Aorta (tissue), 5 donors: ENCODE measurements around the gene CALHM6. TPM values are rescaled to one million over a fixed set of nuclear protein-coding genes. Genes with fewer than 3 reads are reported as not detected.

Source experiments
- ATAC-seq: fragments of 200-7000 bp; cut with Tn5 transposase; one replicate; pipeline ENCODE4 v1.9.1; 2022; ENCODE audit warnings: moderate library complexity; ENCODE audit not compliant: low FRiP score
- DNase-seq, 2 donors: peaks; one replicate each; pipeline ENCODE4 v3.0.0-alpha.2; 2020
- H3K27ac ChIP-seq, 2 donors: one replicate each; pipeline ENCODE4 v1.5.1; 2013; ENCODE audit warnings: low read length in 2 of 2, mild to moderate bottlenecking in 2 of 2, moderate library complexity in 2 of 2, control low read depth in 1 of 2, inconsistent platforms in 1 of 2, low read depth in 1 of 2
- H3K27me3 ChIP-seq, 2 donors: one replicate each; pipeline ENCODE4 v1.6.1; 2013; ENCODE audit warnings: control low read depth in 1 of 2, low read length in 1 of 2, mild to moderate bottlenecking in 1 of 2, moderate library complexity in 1 of 2; ENCODE audit not compliant: insufficient read depth in 2 of 2, control insufficient read depth in 1 of 2
- H3K36me3 ChIP-seq, 2 donors: one replicate each; pipeline ENCODE4 v1.6.1; 2013; ENCODE audit warnings: control low read depth in 1 of 2, low read length in 1 of 2, mild to moderate bottlenecking in 1 of 2; ENCODE audit not compliant: insufficient read depth in 2 of 2, control insufficient read depth in 1 of 2
- H3K4me1 ChIP-seq, 2 donors: one replicate each; pipeline ENCODE4 v1.6.1; 2013; ENCODE audit warnings: low read length in 2 of 2, control low read depth in 1 of 2, mild to moderate bottlenecking in 1 of 2, moderate library complexity in 1 of 2; ENCODE audit not compliant: insufficient read depth in 2 of 2, control insufficient read depth in 1 of 2
- H3K4me3 ChIP-seq, 2 donors: one replicate each; pipeline ENCODE4 v1.5.1; 2013; ENCODE audit warnings: low read length in 2 of 2, control low read depth in 1 of 2, mild to moderate bottlenecking in 1 of 2
- H3K9me3 ChIP-seq: one replicate; pipeline ENCODE4 v1.6.1; 2013; ENCODE audit warnings: mild to moderate bottlenecking, low read length; ENCODE audit not compliant: control insufficient read depth
- WGBS, 2 donors: extraction: QIAGEN DNeasy Blood & Tissue Kit; methylation state at CpG; one replicate each; pipeline ENCODE4 v1.1.7; 2013; 5-methylcytosine and 5-hydroxymethylcytosine counted together
- intact Hi-C, 2 donors: fragments of 100-400 bp; cut with DNase I; formaldehyde crosslinking; loops; one replicate each; pipeline versions ENCODE4 v1.14.2 to v1.15.0; 2022
- polyA plus RNA-seq, 2 donors: library from polyadenylated mRNA; stranded (reverse); fragments of 200-250 nt; gene quantifications; one replicate each; pipeline ENCODE4 v1.2.3, GENCODE V29; 2013
- total RNA-seq, 2 donors: library from RNA; stranded (reverse); fragmentation: NEBNext Ultra II Directional; extraction: Animal tissue kit (Norgen Biotek cat#: 25700); gene quantifications; one replicate each; pipeline ENCODE4 v1.2.1, GENCODE V29; 2021
- donor health status: healthy with polysubstance abuse.
- donor health status: Bipolar disorder and iron deficiency.
- donor health status: DM: no; HTN: no; CAD: no.
- donor health status: DM: no; HTN: no; CAD: no.
- donor health status: DM: yes; HTN: yes; CAD: no.

CALHM6 gene
- total and polyA plus RNA-seq, 4 donors: 0.82 to 18.7 (median 3.8) TPM

- no peak for DNase-seq
- intact Hi-C loops: loop anchor here (5.0 to 10.0 kb wide), 2 partner anchors 162 to 165 kb away; no protein-coding TSS in a partner anchor
These were observed 11.6 kb upstream of the CALHM6 start for GRCh38 chr6:116449565-116449964.

GRCh38 chr6:116450185-116450710 lies 10.9 kb upstream of the CALHM6 start:
- ATAC-seq: no peak
- 84 to 100% methylated on average over 1 of the region's 1 CpG for WGBS, 2 donors

More at GRCh38 chr6:116449565-116449964, 11.6 kb upstream of the CALHM6 start:
- 24 to 49% methylated on average over 1 of the region's 1 CpG for WGBS, 2 donors
- Histone ChIP-seq H3K9me3 (no peaks in the 10 kb centered on the region), H3K4me1 (peaks cover 0 to 1% of the 10 kb centered on the region in 2 donors), H3K27me3 (no peaks in the 10 kb centered on the region), H3K27ac (no peak overlapping the region), H3K36me3 (no peaks in the 10 kb centered on the region), H3K4me3 (no peak overlapping the region)
- no peak for ATAC-seq

GRCh38 chr6:116450769-116451740 lies 10.1 kb upstream of the CALHM6 start:
- Histone ChIP-seq H3K9me3 (no peaks in the 10 kb centered on the region), H3K27ac (no peak overlapping the region), H3K27me3 (no peaks in the 10 kb centered on the region), H3K36me3 (no peaks in the 10 kb centered on the region), H3K4me3 (no peak overlapping the region), H3K4me1 (peaks cover 0 to 1% of the 10 kb centered on the region in 2 donors)
- intact Hi-C loops: no loop called here
- 86 to 89% methylated on average over 9 of the region's 9 CpGs for WGBS, 2 donors
- ATAC-seq: no peak
- no peak for DNase-seq

More at GRCh38 chr6:116450185-116450710, 10.9 kb upstream of the CALHM6 start:
- intact Hi-C loops: no loop called here
- H3K36me3 ChIP-seq: no peaks in the 10 kb centered on the region
- peaks cover 0 to 1% of the 10 kb centered on the region in 2 donors for H3K4me1 ChIP-seq
- no peaks in the 10 kb centered on the region for H3K9me3 ChIP-seq
- DNase-seq: no peak
- H3K27ac ChIP-seq: no peak overlapping the region
- H3K4me3 ChIP-seq: no peak overlapping the region
- no peaks in the 10 kb centered on the region for H3K27me3 ChIP-seq

- Histone ChIP-seq H3K27ac (no peak overlapping the region), H3K4me3 (no peak overlapping the region), H3K9me3 (no peaks in the 10 kb centered on the region), H3K36me3 (no peaks in the 10 kb centered on the region), H3K27me3 (no peaks in the 10 kb centered on the region), H3K4me1 (peaks cover 0 to 1% of the 10 kb centered on the region in 2 donors)
- DNase-seq (no peak), ATAC-seq (no peak)
- intact Hi-C loops: no loop called here
These were observed 9.3 kb upstream of the CALHM6 start for GRCh38 chr6:116451916-116452315.

- Histone ChIP-seq H3K4me1 (no peaks in the 10 kb centered on the region), H3K27me3 (no peaks in the 10 kb centered on the region), H3K27ac (no peak overlapping the region), H3K4me3 (no peak overlapping the region), H3K36me3 (no peaks in the 10 kb centered on the region), H3K9me3 (no peaks in the 10 kb centered on the region)
- 95 to 96% methylated on average over 2 of the region's 2 CpGs for WGBS, 2 donors
- ATAC-seq: no peak
- DNase-seq: no peak
- intact Hi-C loops: no loop called here
These were observed 8.6 kb upstream of the CALHM6 start for GRCh38 chr6:116452531-116452930.

- intact Hi-C loops: no loop called here
- no peaks in the 10 kb centered on the region for H3K36me3 ChIP-seq
- 92 to 96% methylated on average over 3 of the region's 3 CpGs for WGBS, 2 donors
- no peak overlapping the region for H3K27ac ChIP-seq
- no peak for ATAC-seq
- H3K4me3 ChIP-seq: no peak overlapping the region
- H3K27me3 ChIP-seq: no peaks in the 10 kb centered on the region
- no peaks in the 10 kb centered on the region for H3K4me1 ChIP-seq
- no peaks in the 10 kb centered on the region for H3K9me3 ChIP-seq
- DNase-seq: no peak
These were observed 5.1 kb upstream of the CALHM6 start for GRCh38 chr6:116456106-116456505.

- 90 to 91% methylated on average over 2 of the region's 2 CpGs for WGBS, 2 donors
- Histone ChIP-seq H3K27me3 (no peaks in the 10 kb centered on the region), H3K4me3 (no peak overlapping the region), H3K27ac (no peak overlapping the region), H3K4me1 (no peaks in the 10 kb centered on the region), H3K9me3 (no peaks in the 10 kb centered on the region), H3K36me3 (no peaks in the 10 kb centered on the region)
- DNase-seq (no peak), ATAC-seq (no peak)
- intact Hi-C loops: no loop called here
These were observed 4.2 kb upstream of the CALHM6 start for GRCh38 chr6:116456927-116457326.

- Histone ChIP-seq H3K27ac (no peak overlapping the region), H3K4me3 (no peak overlapping the region), H3K36me3 (no peaks in the 10 kb centered on the region), H3K27me3 (no peaks in the 10 kb centered on the region), H3K4me1 (no peaks in the 10 kb centered on the region), H3K9me3 (no peaks in the 10 kb centered on the region)
- intact Hi-C loops: no loop called here
- no peak for DNase-seq
- WGBS, 2 donors: 93 to 94% methylated on average over 9 of the region's 9 CpGs
- no peak for ATAC-seq
These were observed 2.9 kb upstream of the CALHM6 start for GRCh38 chr6:116458264-116458663.

GRCh38 chr6:116459927-116460326 lies 1.2 kb upstream of the CALHM6 start:
- 95 to 96% methylated on average over 4 of the region's 4 CpGs for WGBS, 2 donors
- H3K4me1 ChIP-seq: no peaks in the 10 kb centered on the region
- H3K9me3 ChIP-seq: no peaks in the 10 kb centered on the region
- intact Hi-C loops: no loop called here
- ATAC-seq: no peak
- no peak overlapping the region for H3K4me3 ChIP-seq
- DNase-seq: no peak
- H3K27ac ChIP-seq: no peak overlapping the region
- no peaks in the 10 kb centered on the region for H3K36me3 ChIP-seq
- no peaks in the 10 kb centered on the region for H3K27me3 ChIP-seq
